Ishikawa (cell line): Measurements from ENCODE around the gene LRRC2.

ENCODE experiments used
- CEBPB ChIP-seq: IDR thresholded peaks from 2 replicates; pipeline ENCODE4 v1.6.1; 2012
- CREB1 ChIP-seq: IDR thresholded peaks from 2 replicates; pipeline ENCODE4 v1.6.1; 2012; ENCODE audit warnings: low read depth
- EGR1 ChIP-seq: IDR thresholded peaks from 2 replicates; pipeline ENCODE4 v1.6.1; 2012
- EP300 ChIP-seq: IDR thresholded peaks from 2 replicates; pipeline ENCODE4 v1.6.1; 2012; ENCODE audit warnings: borderline replicate concordance
- FOXM1 ChIP-seq: IDR thresholded peaks from 2 replicates; pipeline ENCODE4 v1.6.1; 2012; ENCODE audit warnings: low read depth, borderline replicate concordance
- NFIC ChIP-seq: IDR thresholded peaks from 2 replicates; pipeline ENCODE4 v1.6.1; 2012
- RAD21 ChIP-seq: IDR thresholded peaks from 2 replicates; pipeline ENCODE4 v1.6.1; 2012; ENCODE audit warnings: low read depth
- TAF1 ChIP-seq: IDR thresholded peaks from 2 replicates; pipeline ENCODE4 v1.6.1; 2012; ENCODE audit warnings: low read depth, mild to moderate bottlenecking
- TCF12 ChIP-seq: IDR thresholded peaks from 2 replicates; pipeline ENCODE4 v1.6.1; 2012; ENCODE audit warnings: low read depth
- TEAD4 ChIP-seq: IDR thresholded peaks from 2 replicates; pipeline ENCODE4 v1.6.1; 2012
- YY1 ChIP-seq: IDR thresholded peaks from 2 replicates; pipeline ENCODE4 v1.6.1; 2012; ENCODE audit warnings: low read depth
- ZBTB7A ChIP-seq: IDR thresholded peaks from 2 replicates; pipeline ENCODE4 v1.6.1; 2012; ENCODE audit warnings: low read depth
- TF ChIP-seq, protein P1 (sequence below): IDR thresholded peaks from 2 replicates; pipeline ENCODE4 v1.6.1; 2012
- TF ChIP-seq, protein P2 (sequence below): IDR thresholded peaks from 2 replicates; pipeline ENCODE4 v1.6.1; 2012; ENCODE audit warnings: low read depth, mild to moderate bottlenecking
- TF ChIP-seq, protein P3 (sequence below): IDR thresholded peaks from 2 replicates; pipeline ENCODE4 v1.6.1; 2012

LRRC2 gene

DNA sequence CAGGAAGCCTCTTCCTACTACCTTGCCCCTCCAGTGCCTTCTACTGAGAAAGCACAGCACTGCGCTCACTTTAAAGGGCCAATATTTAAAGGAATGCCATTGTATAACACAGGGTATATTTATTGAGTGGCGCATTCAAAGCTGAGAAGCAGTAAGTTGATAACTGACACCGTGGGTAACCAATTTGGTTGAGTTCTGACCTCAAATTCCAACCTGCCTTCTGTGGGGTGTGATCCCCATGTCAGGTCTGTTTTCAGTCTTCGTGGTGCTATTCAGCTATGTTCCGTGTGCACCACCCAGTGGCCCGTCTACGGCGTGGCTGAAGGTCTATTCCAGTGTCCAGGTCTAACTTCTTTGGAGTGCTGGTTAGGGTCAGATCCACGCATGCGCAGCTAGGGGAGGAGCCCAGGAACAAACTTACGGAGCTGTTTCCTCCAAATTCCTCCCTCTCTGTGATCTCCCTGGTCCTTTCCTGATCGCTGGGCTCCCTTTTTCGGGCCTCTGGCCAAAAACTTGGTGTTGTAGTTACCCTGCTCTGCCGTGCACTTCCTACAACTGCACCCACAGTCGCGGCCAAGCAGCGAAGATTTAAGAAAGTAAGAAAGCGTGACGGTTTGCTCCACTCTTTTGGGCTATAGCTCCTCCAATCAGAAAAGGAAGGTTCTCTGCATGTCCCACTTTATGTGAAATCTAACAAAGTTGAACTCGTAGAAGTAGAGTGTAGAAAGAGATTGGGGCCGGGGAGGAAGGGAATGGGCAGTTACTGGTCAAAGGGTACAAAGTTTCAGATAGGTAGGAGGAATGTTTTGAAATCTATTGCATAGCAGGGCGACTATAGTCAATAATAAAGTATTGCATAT is 7.7 kb downstream of the LRRC2 start:
- TF ChIP-seq, protein P1, sequence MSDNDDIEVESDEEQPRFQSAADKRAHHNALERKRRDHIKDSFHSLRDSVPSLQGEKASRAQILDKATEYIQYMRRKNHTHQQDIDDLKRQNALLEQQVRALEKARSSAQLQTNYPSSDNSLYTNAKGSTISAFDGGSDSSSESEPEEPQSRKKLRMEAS = peak; percentile 82
- peak; percentile 27; the same call in 1 of the 2 replicates for TF ChIP-seq NFIC
- TF ChIP-seq, protein P2, sequence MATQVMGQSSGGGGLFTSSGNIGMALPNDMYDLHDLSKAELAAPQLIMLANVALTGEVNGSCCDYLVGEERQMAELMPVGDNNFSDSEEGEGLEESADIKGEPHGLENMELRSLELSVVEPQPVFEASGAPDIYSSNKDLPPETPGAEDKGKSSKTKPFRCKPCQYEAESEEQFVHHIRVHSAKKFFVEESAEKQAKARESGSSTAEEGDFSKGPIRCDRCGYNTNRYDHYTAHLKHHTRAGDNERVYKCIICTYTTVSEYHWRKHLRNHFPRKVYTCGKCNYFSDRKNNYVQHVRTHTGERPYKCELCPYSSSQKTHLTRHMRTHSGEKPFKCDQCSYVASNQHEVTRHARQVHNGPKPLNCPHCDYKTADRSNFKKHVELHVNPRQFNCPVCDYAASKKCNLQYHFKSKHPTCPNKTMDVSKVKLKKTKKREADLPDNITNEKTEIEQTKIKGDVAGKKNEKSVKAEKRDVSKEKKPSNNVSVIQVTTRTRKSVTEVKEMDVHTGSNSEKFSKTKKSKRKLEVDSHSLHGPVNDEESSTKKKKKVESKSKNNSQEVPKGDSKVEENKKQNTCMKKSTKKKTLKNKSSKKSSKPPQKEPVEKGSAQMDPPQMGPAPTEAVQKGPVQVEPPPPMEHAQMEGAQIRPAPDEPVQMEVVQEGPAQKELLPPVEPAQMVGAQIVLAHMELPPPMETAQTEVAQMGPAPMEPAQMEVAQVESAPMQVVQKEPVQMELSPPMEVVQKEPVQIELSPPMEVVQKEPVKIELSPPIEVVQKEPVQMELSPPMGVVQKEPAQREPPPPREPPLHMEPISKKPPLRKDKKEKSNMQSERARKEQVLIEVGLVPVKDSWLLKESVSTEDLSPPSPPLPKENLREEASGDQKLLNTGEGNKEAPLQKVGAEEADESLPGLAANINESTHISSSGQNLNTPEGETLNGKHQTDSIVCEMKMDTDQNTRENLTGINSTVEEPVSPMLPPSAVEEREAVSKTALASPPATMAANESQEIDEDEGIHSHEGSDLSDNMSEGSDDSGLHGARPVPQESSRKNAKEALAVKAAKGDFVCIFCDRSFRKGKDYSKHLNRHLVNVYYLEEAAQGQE = no peak
- TF ChIP-seq, protein P3, sequence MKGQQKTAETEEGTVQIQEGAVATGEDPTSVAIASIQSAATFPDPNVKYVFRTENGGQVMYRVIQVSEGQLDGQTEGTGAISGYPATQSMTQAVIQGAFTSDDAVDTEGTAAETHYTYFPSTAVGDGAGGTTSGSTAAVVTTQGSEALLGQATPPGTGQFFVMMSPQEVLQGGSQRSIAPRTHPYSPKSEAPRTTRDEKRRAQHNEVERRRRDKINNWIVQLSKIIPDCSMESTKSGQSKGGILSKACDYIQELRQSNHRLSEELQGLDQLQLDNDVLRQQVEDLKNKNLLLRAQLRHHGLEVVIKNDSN = no peak
- no peak for TF ChIP-seq TCF12
- no peak for TF ChIP-seq YY1
- TF ChIP-seq EP300 = no peak
- TF ChIP-seq TAF1 = no peak
- no peak for TF ChIP-seq CREB1
- TF ChIP-seq CEBPB = no peak
- no peak for TF ChIP-seq FOXM1
- TF ChIP-seq EGR1 = no peak
- TF ChIP-seq ZBTB7A = no peak
- peak; percentile 96 for TF ChIP-seq RAD21
- TF ChIP-seq TEAD4 = 0 out of 2 replicates have a peak, but pooled peaks have one; percentile 10

DNA sequence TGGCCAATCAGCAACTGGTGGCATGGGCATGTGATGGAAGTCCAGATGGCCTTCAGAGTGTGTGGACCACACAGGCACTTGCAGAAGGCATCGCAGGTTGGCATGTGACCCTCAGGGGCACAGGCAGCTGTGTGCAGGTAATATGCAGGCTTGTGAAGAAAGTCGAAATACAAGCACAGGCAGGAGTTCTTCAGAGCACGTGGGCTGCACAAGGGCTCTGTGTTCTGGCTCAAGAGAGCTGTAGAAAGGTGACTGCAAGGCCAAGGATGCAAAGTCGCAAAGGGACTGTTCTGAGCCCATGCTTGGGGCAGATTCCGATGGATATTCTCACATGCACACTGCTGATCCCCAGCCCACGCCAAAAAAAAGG is 8.3 kb downstream of the LRRC2 start:
- TF ChIP-seq FOXM1 (no peak), CEBPB (no peak), TEAD4 (no peak), EGR1 (no peak)
- TF ChIP-seq, protein P1 = no peak
- TF ChIP-seq, protein P3 = no peak
- TF ChIP-seq, protein P2 = no peak

DNA sequence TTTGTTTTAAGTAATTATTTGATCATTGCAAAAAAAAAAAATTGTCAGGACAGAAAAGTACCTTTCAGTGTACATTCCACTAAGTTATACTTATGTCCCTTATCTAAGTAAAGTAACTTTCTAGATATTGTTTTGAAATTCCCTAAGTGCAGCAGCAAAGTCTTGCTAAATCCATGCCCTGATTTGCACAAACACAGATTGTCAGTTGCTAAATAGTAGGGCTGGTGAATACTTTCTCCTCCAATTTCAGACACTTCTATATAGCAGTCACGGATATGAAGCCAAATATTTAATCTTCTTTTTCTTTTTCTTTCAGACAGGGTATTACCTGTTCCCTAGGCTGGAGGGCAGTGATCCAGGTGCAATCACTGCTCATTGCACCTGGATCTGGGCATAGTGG is 12.9 kb downstream of the LRRC2 start:
- TF ChIP-seq EP300 (no peak), NFIC (no peak), TCF12 (no peak), TEAD4 (no peak), RAD21 (no peak)

DNA sequence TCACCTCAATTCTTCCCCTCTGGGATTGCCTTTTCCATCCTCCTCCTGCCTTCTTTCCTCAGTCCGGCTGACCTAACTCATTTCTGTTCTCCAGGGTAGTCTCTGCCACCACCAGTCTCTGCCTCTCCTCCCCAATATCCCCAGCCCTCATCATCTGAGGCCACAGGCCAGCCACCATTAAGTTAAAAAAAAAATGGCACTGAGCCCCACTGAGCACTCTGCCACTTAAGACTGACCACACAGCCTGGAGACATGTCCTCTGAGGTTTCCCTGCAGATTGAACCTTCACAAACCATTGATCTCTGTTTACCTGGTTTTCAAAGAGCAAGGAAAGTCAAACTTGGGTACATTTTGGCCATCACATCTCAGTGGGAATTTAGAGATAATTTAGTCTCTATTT is 13.6 kb downstream of the LRRC2 start:
- TF ChIP-seq CREB1 (no peak), TEAD4 (no peak), YY1 (no peak), EP300 (no peak), FOXM1 (no peak), ZBTB7A (no peak)
- TF ChIP-seq, protein P2 = no peak
- TF ChIP-seq, protein P3 = no peak
